ENCODE data around the gene ABCB8. TPM values are rescaled to one million over a fixed set of nuclear protein-coding genes. Genes with fewer than 3 reads are reported as not detected.

The ABCB8 gene
- polyA plus RNA-seq, 1 of the 3 experiments (the other 2 are of a cell fraction) = 36.0 TPM

DNA sequence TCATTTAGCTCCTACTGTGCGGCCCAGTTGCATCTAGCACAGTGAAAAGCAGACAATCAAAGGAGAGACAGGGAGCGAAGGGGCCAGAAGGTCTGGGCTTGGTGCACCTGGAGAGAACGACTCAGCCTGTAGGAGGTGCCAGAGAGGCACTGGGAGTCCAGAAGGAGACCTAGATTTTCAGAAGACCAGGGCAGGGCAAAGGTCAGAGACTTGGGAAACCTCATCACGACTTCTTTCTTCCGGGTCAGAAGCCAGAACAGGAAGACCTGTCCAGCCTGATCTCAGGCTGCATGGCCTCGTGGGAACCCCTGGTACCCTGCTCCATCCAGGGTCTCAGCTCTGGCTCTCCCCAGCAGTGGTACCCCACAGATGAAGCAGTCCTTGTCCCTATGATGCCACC lies 63.2 kb downstream of the ABCB8 start (continued):
- TF ChIP-seq CHD2 (IDR thresholded peaks at IDR 0.05; ENCODE audit: low read length, partially characterized antibody) (no peak), RAD21 (IDR thresholded peaks at IDR 0.05; ENCODE audit: low read length) (peak; percentile 36; the same call in 1 of the 2 replicates)

GRCh38 chr7:151091988-151092387 lies 63.7 kb downstream of the ABCB8 start:
- H3K4me1 ChIP-seq (ENCODE audit: control insufficient read depth in 1 of 2, insufficient read depth in 2 of 2, low read depth in 1 of 2, low read length in 1 of 2) = peaks cover 15 to 26% of the 10 kb centered on the region in 2 experiments
- no peak overlapping the region for H2AFZ ChIP-seq (ENCODE audit: low read depth)
- H3K4me3 ChIP-seq (ENCODE audit: low read depth in 2 of 2, low read length in 1 of 2) = no peak overlapping the region
- ChIA-PET CTCF (interaction anchor here (0.8 to 21.3 kb wide), 9 partner anchors 17 to 112 kb away, joined by 3 to 474 read pairs (median 3); no protein-coding TSS in a partner anchor), POLR2A (no interaction called here)
- H3F3A ChIP-seq (replicated peaks; ENCODE audit: insufficient read depth) = peaks cover 15% of the 10 kb centered on the region
- H3K27me3 ChIP-seq (ENCODE audit: insufficient read depth) = no peaks in the 10 kb centered on the region
- no peak overlapping the region for H3K9ac ChIP-seq
- H3K9me2 ChIP-seq = no peaks in the 10 kb centered on the region
- no peak overlapping the region for H3K4me2 ChIP-seq
- peaks cover 100% of the 10 kb centered on the region for H3K79me2 ChIP-seq (ENCODE audit: insufficient read depth)
- DNase-seq = no peak
- peaks cover 94% of the 10 kb centered on the region for H4K20me1 ChIP-seq (ENCODE audit: insufficient read depth)
- TF ChIP-seq GATA2 (CRISPR knock-in tag; IDR thresholded peaks at IDR 0.05) = no peak
- TF ChIP-seq, protein P1, sequence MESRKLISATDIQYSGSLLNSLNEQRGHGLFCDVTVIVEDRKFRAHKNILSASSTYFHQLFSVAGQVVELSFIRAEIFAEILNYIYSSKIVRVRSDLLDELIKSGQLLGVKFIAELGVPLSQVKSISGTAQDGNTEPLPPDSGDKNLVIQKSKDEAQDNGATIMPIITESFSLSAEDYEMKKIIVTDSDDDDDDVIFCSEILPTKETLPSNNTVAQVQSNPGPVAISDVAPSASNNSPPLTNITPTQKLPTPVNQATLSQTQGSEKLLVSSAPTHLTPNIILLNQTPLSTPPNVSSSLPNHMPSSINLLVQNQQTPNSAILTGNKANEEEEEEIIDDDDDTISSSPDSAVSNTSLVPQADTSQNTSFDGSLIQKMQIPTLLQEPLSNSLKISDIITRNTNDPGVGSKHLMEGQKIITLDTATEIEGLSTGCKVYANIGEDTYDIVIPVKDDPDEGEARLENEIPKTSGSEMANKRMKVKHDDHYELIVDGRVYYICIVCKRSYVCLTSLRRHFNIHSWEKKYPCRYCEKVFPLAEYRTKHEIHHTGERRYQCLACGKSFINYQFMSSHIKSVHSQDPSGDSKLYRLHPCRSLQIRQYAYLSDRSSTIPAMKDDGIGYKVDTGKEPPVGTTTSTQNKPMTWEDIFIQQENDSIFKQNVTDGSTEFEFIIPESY (IDR thresholded peaks at IDR 0.05; ENCODE audit: borderline replicate concordance, low read depth) = no peak
- TF ChIP-seq CHD2 (IDR thresholded peaks at IDR 0.05; ENCODE audit: low read length, partially characterized antibody) = no peak
- no peak for TF ChIP-seq GABPA (IDR thresholded peaks at IDR 0.05; ENCODE audit: low read depth)
- TF ChIP-seq USF2 (IDR thresholded peaks at IDR 0.05; ENCODE audit: borderline replicate concordance, low read depth, low read length) = no peak
- TF ChIP-seq YY1 (IDR thresholded peaks at IDR 0.05; ENCODE audit: low read depth) = no peak
- no peak for TF ChIP-seq TEAD4 (IDR thresholded peaks at IDR 0.05; ENCODE audit: borderline replicate concordance, insufficient read depth)
- TF ChIP-seq FOXM1 (IDR thresholded peaks at IDR 0.05; ENCODE audit: low read depth) = no peak
- TF ChIP-seq RCOR1 (IDR thresholded peaks at IDR 0.05; ENCODE audit: low read length) = no peak
- TF ChIP-seq NRF1 (IDR thresholded peaks at IDR 0.05; ENCODE audit: low read depth, low read length) = no peak
- no peak for TF ChIP-seq TAF1 (IDR thresholded peaks at IDR 0.05; ENCODE audit: borderline replicate concordance, low read depth, low read length)
- TF ChIP-seq SIN3A (IDR thresholded peaks at IDR 0.05; ENCODE audit: borderline replicate concordance, low read depth, low read length) = no peak
- TF ChIP-seq SMC3 (IDR thresholded peaks at IDR 0.05; ENCODE audit: low read depth, low read length) = no peak
- no peak for TF ChIP-seq TCF12 (IDR thresholded peaks at IDR 0.05)
- no peak for TF ChIP-seq REST (IDR thresholded peaks at IDR 0.05; ENCODE audit: low read depth, low read length)
- H3K27ac ChIP-seq (ENCODE audit: low read depth in 2 of 2, low read length in 1 of 2) = no peak overlapping the region
- H3K9me3 ChIP-seq = no peaks in the 10 kb centered on the region
- 98% methylated on average over 14 of the region's 14 CpGs for WGBS (ENCODE audit: low lambda C conversion rate)
- H3K36me3 ChIP-seq (replicated peaks in 1 of 2; ENCODE audit: control insufficient read depth in 1 of 2, insufficient read depth in 2 of 2, low read length in 1 of 2) = peaks cover 3 to 11% of the 10 kb centered on the region in 2 experiments

All from SK-N-SH (cell line).